Measurements from ENCODE around the gene SYT3. TPM values are rescaled to one million over a fixed set of nuclear protein-coding genes. Genes with fewer than 3 reads are reported as not detected.

SYT3 gene
- total RNA-seq: under 1 TPM; 0.33 to 0.52 TPM

- Histone ChIP-seq H3K36me3 (replicated peaks in 1 of 2; ENCODE audit: insufficient read depth in 1 of 2, low read depth in 2 of 2) (no peaks in the 10 kb centered on the region), H3K9me3 (peaks cover 0 to 12% (median 0%) of the 10 kb centered on the region in 3 donors), H3K27me3 (peaks cover 0 to 16% of the 10 kb centered on the region in 2 donors), H3K4me3 (peak within 1 kb of the TSS in 1 of 2 donors; percentile 28), H3K27ac (no peak within 1 kb of the TSS), H3K4me1 (peaks cover 12% of the 10 kb centered on the region)
- DNase-seq (peak; percentile 34 to 65 (median 56)), ATAC-seq (peak; percentile 59)
- intact Hi-C loops (cut with DNase I): no loop called here
- WGBS, 2 donors: 5 to 32% methylated on average over 9 to 68 of the region's 76 CpGs
- TF ChIP-seq CTCF (IDR thresholded peaks at IDR 0.05) (no peak), POLR2A (IDR thresholded peaks at IDR 0.05) (no peak)
Observed at GRCh38 chr19:50639121-50640112, at the start of gene SYT3. Gene SYT3, minus strand, starts transcription at chr19:50639881. Its CDS starts 2,470 bp downstream, at chr19:50637411.

GRCh38 chr19:50688766-50689165, 49.1 kb upstream of the SYT3 start:
- H3K27me3 ChIP-seq: peaks cover 0 to 19% of the 10 kb centered on the region in 2 donors

GRCh38 chr19:50686310-50687032, 46.8 kb upstream of the SYT3 start:
- 4 to 6% methylated on average over 22 to 35 of the region's 50 CpGs for WGBS, 2 donors
- no peak for ATAC-seq
- intact Hi-C loops (cut with DNase I): no loop called here

More at GRCh38 chr19:50688766-50689165, 49.1 kb upstream of the SYT3 start:
- Histone ChIP-seq H3K36me3 (replicated peaks in 1 of 2; ENCODE audit: insufficient read depth in 1 of 2, low read depth in 2 of 2) (no peaks in the 10 kb centered on the region), H3K4me3 (no peak overlapping the region), H3K4me1 (no peaks in the 10 kb centered on the region), H3K27ac (no peak overlapping the region), H3K9me3 (no peaks in the 10 kb centered on the region)
- intact Hi-C loops (cut with DNase I): no loop called here
- no peak for ATAC-seq
- DNase-seq: no peak
- 47 to 59% methylated on average over 3 to 19 of the region's 19 CpGs for WGBS, 2 donors
- TF ChIP-seq POLR2A (IDR thresholded peaks at IDR 0.05) (no peak), CTCF (IDR thresholded peaks at IDR 0.05) (no peak)

More at GRCh38 chr19:50686310-50687032, 46.8 kb upstream of the SYT3 start:
- Histone ChIP-seq H3K36me3 (replicated peaks in 1 of 2; ENCODE audit: insufficient read depth in 1 of 2, low read depth in 2 of 2) (no peaks in the 10 kb centered on the region), H3K4me3 (no peak overlapping the region), H3K9me3 (no peaks in the 10 kb centered on the region), H3K27me3 (peaks cover 0 to 14% of the 10 kb centered on the region in 2 donors), H3K27ac (no peak overlapping the region), H3K4me1 (no peaks in the 10 kb centered on the region)
- no peak for DNase-seq
- TF ChIP-seq POLR2A (IDR thresholded peaks at IDR 0.05): no peak
- TF ChIP-seq CTCF (IDR thresholded peaks at IDR 0.05): no peak
